Ectodermal cell (in vitro differentiated cells): ENCODE measurements around the gene PRELID1.

Experiments used
- H3K27ac ChIP-seq: 2 replicates; pipeline ENCODE4 v1.7.0; 2013; ENCODE audit warnings: mild to moderate bottlenecking, low read depth, low read length; ENCODE audit not compliant: insufficient read depth, poor library complexity, severe bottlenecking
- H3K27me3 ChIP-seq: 2 replicates; pipeline ENCODE4 v1.7.0; 2013; ENCODE audit warnings: mild to moderate bottlenecking, low read length; ENCODE audit not compliant: insufficient read depth, control insufficient read depth, poor library complexity, severe bottlenecking
- H3K36me3 ChIP-seq: one replicate; pipeline ENCODE4 v1.7.0; 2013; ENCODE audit warnings: low read length; ENCODE audit not compliant: control insufficient read depth, insufficient read depth
- H3K4me1 ChIP-seq: one replicate; pipeline ENCODE4 v1.7.0; 2013; ENCODE audit warnings: low read length; ENCODE audit not compliant: control insufficient read depth, insufficient read depth
- H3K4me3 ChIP-seq: 2 replicates; pipeline ENCODE4 v1.7.0; 2013; ENCODE audit warnings: low read depth, low read length, control low read depth; ENCODE audit not compliant: insufficient read depth
- H3K9me3 ChIP-seq: 2 replicates; pipeline ENCODE4 v1.7.0; 2013; ENCODE audit warnings: mild to moderate bottlenecking, low read length, moderate library complexity; ENCODE audit not compliant: control insufficient read depth
- WGBS, 2 experiments: methylation state at CpG; one replicate each; pipeline ENCODE4 v1.1.7; 2013; ENCODE audit warnings: missing lambda C conversion rate in 2 of 2; 5-methylcytosine and 5-hydroxymethylcytosine counted together

The PRELID1 gene

DNA sequence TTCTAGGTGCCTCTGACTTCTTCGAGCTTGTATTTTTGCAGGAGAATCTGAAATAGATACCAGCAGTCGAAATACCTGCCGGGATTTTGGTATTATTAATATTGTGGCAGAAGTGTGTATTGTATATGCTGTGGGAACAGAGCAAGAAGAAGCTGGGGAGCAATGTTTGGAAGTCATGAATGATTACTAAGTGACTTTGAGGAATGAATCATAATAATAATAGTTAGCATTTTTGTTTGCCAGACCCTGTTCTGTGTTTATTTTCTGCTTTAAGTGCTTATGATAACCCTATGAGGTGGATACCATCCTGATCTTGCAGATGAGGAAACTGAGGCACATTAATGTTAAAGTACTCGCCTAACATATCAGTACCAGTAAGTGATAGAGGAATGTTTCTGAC lies 32.5 kb upstream of the PRELID1 start:
- Histone ChIP-seq H3K27ac (no peak overlapping the region), H3K4me1 (no peaks in the 10 kb centered on the region), H3K4me3 (no peak overlapping the region), H3K9me3 (no peaks in the 10 kb centered on the region), H3K36me3 (peaks cover 38% of the 10 kb centered on the region), H3K27me3 (no peaks in the 10 kb centered on the region)
- 96 to 99% methylated on average over 4 of the region's 4 CpGs for WGBS, 2 experiments

DNA sequence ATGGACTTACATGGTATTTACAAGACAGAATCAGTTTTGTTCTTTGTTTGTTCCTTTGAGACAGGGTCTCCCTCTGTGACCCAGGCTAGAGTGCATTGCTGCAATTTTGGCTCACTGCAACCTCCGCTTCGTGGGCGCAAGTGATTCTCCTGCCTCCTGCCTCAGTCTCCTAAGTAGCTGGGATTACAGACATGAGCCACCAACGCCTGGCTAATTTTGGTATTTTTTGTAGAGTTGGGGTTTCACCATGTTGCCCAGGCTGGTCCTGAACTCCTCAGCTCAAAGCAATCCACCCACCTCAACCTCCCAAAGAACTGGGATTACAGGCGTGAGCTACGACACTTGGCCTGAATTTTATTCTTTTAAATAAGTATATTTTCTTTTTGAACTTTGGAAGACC lies 27.7 kb upstream of the PRELID1 start:
- Histone ChIP-seq H3K27me3 (no peaks in the 10 kb centered on the region), H3K36me3 (peaks cover 43% of the 10 kb centered on the region), H3K9me3 (no peaks in the 10 kb centered on the region), H3K27ac (no peak overlapping the region), H3K4me3 (no peak overlapping the region), H3K4me1 (no peaks in the 10 kb centered on the region)
- 93 to 95% methylated on average over 4 to 6 of the region's 6 CpGs for WGBS, 2 experiments

DNA sequence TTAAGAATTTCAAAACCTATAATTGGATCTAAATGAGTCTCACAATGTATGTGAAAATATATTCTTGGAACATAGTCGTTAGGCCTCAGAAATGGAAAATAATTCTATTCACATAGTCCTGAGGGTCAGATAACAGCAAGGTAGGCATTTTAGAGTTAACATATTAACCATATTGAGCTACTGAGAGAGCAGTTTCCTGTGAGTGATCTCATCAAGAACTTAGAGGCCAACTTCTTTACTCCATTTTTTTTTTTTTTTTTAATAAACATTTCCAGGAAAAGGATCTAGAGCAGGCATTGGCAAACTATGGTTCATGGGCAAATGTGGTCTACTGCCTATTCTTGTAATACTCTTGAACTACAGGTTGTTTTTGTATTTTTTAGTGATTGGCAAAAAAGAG lies 26.7 kb upstream of the PRELID1 start:
- no peaks in the 10 kb centered on the region for H3K9me3 ChIP-seq
- H3K4me1 ChIP-seq: no peaks in the 10 kb centered on the region
- H3K27ac ChIP-seq: no peak overlapping the region
- no peak overlapping the region for H3K4me3 ChIP-seq
- no peaks in the 10 kb centered on the region for H3K27me3 ChIP-seq
- WGBS, 2 experiments: 100% methylated on average over 1 of the region's 1 CpG; no CpG with 5 or more reads in 1 of the 2 experiments
- peaks cover 46% of the 10 kb centered on the region for H3K36me3 ChIP-seq

DNA sequence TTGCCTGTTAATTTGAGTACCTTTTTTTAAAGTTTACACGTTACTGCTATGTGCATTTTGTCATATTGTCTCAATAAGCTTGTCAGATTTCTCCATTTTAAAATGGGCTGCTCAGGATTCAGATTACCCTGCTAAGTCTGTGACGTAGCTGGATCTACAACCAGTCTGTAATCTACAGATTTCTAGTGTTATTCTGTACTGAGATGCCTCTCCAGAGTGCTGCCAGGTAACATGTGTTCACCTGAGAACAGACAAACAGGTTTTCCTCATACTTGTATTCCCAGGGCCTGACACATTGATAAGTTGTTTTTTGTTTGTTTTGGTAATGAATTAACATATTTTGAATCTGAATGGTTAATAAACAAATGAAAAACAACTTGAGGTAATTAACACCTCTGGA lies 15.4 kb upstream of the PRELID1 start:
- Histone ChIP-seq H3K36me3 (peaks cover 42% of the 10 kb centered on the region), H3K4me1 (no peaks in the 10 kb centered on the region), H3K27ac (no peak overlapping the region), H3K9me3 (no peaks in the 10 kb centered on the region), H3K27me3 (no peaks in the 10 kb centered on the region), H3K4me3 (no peak overlapping the region)
- 99 to 100% methylated on average over 2 of the region's 2 CpGs for WGBS, 2 experiments

DNA sequence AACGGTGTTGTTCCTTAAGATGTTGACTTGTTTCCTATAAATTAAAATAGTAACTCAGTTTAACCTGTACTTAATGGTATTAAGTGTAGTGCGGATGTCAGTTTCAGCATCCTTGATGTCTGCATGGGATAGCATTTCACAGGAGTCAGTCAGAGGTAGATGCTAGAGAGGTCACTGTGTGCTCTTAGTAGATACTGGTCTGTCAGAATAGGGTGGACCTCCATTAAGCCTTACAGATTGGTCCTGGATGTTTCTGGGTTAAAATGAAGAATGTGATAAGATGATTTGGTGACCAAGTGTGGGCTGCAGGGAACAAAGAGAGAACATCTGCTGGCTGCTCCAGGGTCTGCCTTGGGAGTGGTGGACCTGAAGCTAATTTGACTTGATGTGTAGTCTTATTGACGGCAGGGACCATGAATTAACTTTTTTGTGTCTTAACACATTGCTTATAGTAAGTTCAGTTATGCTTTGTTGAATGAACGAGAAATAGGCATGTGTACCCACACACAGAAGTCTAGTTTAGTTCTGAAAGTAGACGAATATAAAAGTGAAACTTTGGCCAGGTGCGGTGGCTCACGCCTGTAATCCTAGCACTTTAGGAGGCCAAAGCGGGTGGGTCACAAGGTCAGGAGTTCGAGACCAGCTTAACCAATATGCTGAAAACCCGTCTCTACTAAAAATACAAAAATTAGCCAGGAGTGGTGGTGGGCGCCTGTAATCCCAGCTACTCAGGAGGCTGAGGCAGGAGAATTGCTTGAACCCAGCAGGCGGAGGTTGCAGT lies 12.6 kb upstream of the PRELID1 start:
- Histone ChIP-seq H3K36me3 (peaks cover 46% of the 10 kb centered on the region), H3K9me3 (no peaks in the 10 kb centered on the region), H3K27ac (no peak overlapping the region), H3K4me3 (no peak overlapping the region), H3K4me1 (no peaks in the 10 kb centered on the region), H3K27me3 (no peaks in the 10 kb centered on the region)
- 95 to 96% methylated on average over 11 to 12 of the region's 12 CpGs for WGBS, 2 experiments

DNA sequence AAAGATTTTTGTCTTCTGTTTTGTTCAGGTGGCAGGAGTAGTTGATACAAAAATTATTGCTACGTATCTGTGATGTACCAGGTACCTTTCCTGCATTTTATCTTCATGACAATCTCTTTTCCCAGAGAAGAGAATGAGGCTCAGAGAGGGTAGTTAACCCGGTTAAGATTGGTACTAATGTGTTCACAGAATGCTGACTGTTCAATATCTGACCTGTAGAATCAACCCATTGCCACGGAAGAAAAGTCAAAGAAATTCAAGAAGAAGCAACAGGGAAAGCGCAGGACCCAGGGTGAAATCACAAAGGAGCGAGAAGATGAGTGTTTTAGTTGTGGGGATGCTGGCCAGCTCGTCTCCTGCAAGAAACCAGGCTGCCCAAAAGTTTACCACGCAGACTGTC lies 11.9 kb upstream of the PRELID1 start:
- Histone ChIP-seq H3K4me3 (no peak overlapping the region), H3K36me3 (peaks cover 48% of the 10 kb centered on the region), H3K27me3 (no peaks in the 10 kb centered on the region), H3K4me1 (no peaks in the 10 kb centered on the region), H3K9me3 (no peaks in the 10 kb centered on the region), H3K27ac (peak overlapping the region; percentile 21)
- WGBS, 2 experiments: 98% methylated on average over 7 of the region's 7 CpGs

DNA sequence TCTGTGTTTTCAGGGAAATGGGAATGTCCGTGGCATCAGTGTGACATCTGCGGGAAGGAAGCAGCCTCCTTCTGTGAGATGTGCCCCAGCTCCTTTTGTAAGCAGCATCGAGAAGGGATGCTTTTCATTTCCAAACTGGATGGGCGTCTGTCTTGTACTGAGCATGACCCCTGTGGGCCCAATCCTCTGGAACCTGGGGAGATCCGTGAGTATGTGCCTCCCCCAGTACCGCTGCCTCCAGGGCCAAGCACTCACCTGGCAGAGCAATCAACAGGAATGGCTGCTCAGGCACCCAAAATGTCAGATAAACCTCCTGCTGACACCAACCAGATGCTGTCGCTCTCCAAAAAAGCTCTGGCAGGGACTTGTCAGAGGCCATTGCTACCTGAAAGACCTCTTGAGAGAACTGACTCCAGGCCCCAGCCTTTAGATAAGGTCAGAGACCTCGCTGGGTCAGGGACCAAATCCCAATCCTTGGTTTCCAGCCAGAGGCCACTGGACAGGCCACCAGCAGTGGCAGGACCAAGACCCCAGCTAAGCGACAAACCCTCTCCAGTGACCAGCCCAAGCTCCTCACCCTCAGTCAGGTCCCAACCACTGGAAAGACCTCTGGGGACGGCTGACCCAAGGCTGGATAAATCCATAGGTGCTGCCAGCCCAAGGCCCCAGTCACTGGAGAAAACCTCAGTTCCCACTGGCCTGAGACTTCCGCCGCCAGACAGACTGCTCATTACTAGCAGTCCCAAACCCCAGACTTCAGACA lies 9.6 kb upstream of the PRELID1 start:
- Histone ChIP-seq H3K27me3 (no peaks in the 10 kb centered on the region), H3K36me3 (peaks cover 49% of the 10 kb centered on the region), H3K4me3 (no peak overlapping the region), H3K4me1 (no peaks in the 10 kb centered on the region), H3K9me3 (no peaks in the 10 kb centered on the region), H3K27ac (no peak overlapping the region)
- WGBS, 2 experiments: 96 to 97% methylated on average over 12 of the region's 12 CpGs

DNA sequence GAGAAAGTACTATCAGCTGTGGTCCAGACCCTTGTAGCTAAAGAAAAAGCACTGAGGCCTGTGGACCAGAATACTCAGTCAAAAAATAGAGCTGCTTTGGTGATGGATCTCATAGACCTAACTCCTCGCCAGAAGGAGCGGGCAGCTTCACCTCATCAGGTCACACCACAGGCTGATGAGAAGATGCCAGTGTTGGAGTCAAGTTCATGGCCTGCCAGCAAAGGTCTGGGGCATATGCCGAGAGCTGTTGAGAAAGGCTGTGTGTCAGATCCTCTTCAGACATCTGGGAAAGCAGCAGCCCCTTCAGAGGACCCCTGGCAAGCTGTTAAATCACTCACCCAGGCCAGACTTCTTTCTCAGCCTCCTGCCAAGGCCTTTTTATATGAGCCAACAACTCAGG lies 9.0 kb upstream of the PRELID1 start:
- peaks cover 6% of the 10 kb centered on the region for H3K4me1 ChIP-seq
- no peaks in the 10 kb centered on the region for H3K27me3 ChIP-seq
- H3K27ac ChIP-seq: no peak overlapping the region
- H3K9me3 ChIP-seq: no peaks in the 10 kb centered on the region
- WGBS, 2 experiments: 92 to 96% methylated on average over 3 of the region's 3 CpGs
- H3K4me3 ChIP-seq: no peak overlapping the region
- peaks cover 49% of the 10 kb centered on the region for H3K36me3 ChIP-seq

DNA sequence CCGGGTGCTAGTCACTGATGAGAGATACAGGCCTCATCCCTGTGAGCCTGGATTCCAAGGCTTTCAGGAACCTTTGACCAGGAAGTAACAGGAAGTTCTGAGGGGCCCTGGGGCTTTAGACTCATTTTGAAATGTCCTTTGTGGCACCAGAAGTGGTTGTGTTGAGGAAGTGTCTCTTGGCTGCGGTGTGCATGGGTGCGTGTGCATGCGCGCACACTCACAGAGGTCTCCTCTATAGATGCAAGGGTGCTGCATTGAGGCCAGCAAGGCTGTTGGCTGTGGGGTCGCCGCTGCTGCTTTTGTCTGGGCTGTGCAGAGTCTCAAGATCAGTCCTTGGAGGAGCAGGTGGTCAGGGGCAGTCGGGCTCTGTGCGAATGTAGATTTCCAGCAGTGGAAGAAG lies 7.7 kb upstream of the PRELID1 start:
- no peaks in the 10 kb centered on the region for H3K27me3 ChIP-seq
- no peak overlapping the region for H3K4me3 ChIP-seq
- WGBS, 2 experiments: 96 to 97% methylated on average over 9 of the region's 9 CpGs
- H3K36me3 ChIP-seq: peaks cover 49% of the 10 kb centered on the region
- no peaks in the 10 kb centered on the region for H3K9me3 ChIP-seq
- H3K27ac ChIP-seq: no peak overlapping the region
- peaks cover 6% of the 10 kb centered on the region for H3K4me1 ChIP-seq

DNA sequence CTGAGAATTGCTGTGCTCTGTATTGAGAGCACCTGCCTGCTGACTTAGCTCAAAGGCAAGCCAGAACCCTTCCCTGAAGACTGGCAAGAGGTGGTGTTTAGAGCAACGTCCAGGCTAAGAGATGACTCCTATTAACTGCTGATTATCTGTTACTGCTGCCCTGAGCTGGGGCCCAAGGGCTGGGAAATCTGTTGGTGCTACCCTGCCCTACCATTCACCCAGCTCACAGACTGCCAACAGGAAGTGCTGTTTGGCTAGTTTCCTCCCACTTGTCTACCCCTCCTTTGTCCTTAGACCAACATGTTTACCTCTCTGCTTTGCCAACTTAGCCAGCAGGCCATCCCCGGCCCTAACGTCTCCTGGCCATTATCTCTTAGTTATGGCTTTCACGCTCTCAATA lies 7.0 kb upstream of the PRELID1 start:
- no peaks in the 10 kb centered on the region for H3K27me3 ChIP-seq
- no peaks in the 10 kb centered on the region for H3K9me3 ChIP-seq
- peaks cover 6% of the 10 kb centered on the region for H3K4me1 ChIP-seq
- no peak overlapping the region for H3K4me3 ChIP-seq
- H3K36me3 ChIP-seq: peaks cover 49% of the 10 kb centered on the region
- H3K27ac ChIP-seq: no peak overlapping the region
- WGBS, 2 experiments: 91 to 93% methylated on average over 4 of the region's 4 CpGs
